Neural progenitor cell (in vitro differentiated cells): ENCODE results near the gene STIM1.

Experiments used
- EZH2phosphoT487 ChIP-seq: fragments of 200-600 bp; sonication (generic); IDR thresholded peaks from 2 replicates; pipeline ENCODE4 v1.6.1; 2017; ENCODE audit warnings: antibody characterized with exemption
- TF ChIP-seq, protein P1 (sequence below): fragments of 200-600 bp; sonication (generic); IDR thresholded peaks from 2 replicates; pipeline ENCODE4 v1.5.1; 2017; ENCODE audit warnings: antibody characterized with exemption, mild to moderate bottlenecking

- TF ChIP-seq, protein P1, sequence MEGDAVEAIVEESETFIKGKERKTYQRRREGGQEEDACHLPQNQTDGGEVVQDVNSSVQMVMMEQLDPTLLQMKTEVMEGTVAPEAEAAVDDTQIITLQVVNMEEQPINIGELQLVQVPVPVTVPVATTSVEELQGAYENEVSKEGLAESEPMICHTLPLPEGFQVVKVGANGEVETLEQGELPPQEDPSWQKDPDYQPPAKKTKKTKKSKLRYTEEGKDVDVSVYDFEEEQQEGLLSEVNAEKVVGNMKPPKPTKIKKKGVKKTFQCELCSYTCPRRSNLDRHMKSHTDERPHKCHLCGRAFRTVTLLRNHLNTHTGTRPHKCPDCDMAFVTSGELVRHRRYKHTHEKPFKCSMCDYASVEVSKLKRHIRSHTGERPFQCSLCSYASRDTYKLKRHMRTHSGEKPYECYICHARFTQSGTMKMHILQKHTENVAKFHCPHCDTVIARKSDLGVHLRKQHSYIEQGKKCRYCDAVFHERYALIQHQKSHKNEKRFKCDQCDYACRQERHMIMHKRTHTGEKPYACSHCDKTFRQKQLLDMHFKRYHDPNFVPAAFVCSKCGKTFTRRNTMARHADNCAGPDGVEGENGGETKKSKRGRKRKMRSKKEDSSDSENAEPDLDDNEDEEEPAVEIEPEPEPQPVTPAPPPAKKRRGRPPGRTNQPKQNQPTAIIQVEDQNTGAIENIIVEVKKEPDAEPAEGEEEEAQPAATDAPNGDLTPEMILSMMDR, result no peak
- TF ChIP-seq EZH2phosphoT487, result no peak
These were observed 28.7 kb upstream of the STIM1 start for GRCh38 chr11:3826721-3827120.
